ENCODE measurements around the gene MYOCD.

Gene MYOCD

DNA sequence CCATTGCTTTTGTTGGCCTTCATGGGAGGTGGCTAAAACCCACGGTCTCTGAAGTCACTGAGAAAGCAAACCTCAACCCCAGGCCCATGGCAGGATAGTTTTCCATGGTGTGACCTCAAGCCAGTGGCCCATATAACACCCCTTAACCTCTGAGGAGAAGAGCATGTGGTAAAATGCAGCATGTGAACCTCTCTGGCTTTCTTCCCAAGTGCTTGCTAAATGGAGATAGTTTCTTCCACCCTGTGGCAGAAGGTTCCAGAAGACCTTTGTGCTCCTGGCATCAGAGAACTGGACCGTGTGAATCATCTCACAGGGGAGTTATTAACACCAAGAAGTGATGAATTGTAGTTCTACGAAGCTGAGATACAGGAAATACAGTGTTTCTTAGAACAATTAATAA is 47.3 kb downstream of the MYOCD start:
- DNase-seq (ENCODE audit: low read depth in 2 of 2): no peak

GRCh38 chr17:12719948-12720347 is 54.3 kb downstream of the MYOCD start:
- DNase-seq (ENCODE audit: low read depth in 2 of 2): no peak

DNA sequence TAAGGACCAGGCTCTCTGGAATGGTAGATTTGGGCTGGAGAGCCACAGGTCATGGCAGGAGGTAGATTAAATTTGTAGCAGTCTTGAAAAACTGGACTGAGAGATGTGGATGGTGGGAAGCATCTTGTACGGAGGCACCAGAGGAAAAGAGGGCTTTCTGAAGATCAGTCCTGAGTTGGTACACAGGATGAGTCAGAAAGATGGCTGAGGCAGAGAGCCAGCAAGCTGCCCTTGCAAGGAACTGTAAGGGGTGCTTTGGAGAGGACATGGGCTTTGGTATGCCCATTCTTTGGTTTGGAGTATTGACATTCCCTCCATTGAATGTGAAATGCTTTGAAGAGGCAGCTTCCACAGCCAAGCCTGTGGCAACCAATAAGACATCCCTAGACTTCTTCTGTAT is 55.9 kb downstream of the MYOCD start:
- no peak for DNase-seq (ENCODE audit: low read depth in 2 of 2)

DNA sequence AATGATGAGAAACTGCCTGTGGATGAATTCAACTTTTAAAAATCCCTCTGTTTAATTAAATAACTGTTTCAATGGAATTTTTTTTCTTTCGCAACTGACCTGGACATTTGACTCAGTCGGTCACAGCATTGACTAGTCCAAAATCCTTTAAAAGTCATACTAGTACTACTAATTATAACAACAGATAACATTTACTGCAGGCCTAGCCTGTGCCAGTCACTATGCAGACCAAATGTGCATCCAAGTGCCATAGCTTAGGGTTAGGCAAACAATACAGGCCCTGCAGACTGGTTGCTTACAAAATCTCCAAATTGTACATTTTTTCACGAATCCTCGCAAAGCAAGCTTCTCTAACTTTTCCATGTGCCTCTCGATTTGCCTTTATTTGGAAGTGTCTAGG is 56.6 kb downstream of the MYOCD start:
- no peak for DNase-seq (ENCODE audit: low read depth in 2 of 2)

- DNase-seq (ENCODE audit: low read depth in 2 of 2): no peak
Observed at GRCh38 chr17:12726131-12726530, 60.4 kb downstream of the MYOCD start.

DNA sequence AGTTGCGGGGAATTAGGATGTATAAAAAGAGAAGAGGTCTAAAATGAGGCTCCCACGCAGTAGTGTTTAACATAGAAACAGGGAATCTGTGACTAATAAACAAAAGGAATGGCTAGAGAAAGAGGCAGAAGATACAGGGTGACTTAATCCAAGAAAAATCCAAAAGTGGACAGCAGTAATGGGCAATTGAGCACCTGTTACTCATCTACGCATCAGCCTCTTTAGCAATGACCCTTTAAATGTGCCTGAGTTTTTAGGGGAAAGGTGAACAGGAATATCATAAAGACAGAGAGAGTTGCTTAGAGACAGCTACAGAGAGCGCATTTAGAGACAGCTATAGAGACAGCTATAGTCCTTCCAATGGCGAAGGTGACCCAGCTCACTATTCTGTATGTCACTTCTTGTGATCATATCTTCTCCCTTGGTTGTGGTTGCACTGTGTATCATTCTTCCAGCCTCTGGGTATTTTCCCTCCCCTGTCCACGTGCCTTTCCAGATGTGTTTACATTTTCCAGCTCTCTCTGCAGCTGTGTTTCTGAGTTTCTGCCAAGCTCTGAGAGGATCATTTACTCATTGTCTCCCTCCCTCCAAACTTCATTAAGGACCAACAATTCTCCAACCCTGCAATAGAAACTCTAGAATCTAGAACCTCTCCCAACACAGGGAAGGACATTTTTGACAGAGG is 61.5 kb downstream of the MYOCD start:
- no peak for DNase-seq (ENCODE audit: low read depth in 2 of 2)

DNA sequence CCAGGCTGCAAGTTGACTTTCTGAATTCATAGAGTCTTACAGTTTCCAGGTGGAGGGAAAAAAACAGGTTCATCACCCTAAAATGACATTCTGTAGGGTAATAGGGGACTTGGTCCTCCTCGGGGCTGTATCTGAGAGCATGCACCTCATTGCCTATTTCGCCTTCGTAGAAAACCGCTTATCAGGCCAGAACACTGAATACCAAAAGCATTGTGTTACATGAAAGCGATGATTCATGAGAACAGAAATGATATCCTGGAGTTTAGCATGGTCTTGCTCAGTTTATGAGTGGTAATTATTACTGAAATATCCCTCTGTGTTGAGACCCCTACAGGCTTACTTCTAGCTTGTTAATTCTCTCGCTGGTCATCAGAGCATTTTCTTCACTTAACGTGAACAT is 62.2 kb downstream of the MYOCD start:
- DNase-seq (ENCODE audit: low read depth in 2 of 2): no peak

DNA sequence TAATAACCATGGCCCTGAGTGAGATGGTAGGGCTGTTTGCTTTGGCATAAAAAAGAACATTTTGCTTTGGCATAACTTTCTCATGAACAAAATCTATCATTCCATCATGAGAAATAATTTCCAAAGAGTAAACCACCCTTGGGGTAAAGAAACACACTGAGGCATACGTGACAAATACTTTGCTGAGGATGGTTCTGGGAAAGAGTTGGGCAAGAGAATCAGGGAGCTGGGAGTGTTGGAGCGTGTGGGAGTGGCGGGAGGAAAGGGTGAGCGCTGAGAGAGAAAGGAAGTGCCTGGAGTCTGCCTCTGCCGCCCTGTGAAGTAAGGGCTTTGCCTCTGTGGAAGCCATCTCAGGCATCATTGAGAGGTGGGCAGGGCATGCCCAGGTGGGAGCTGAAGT is 63.4 kb downstream of the MYOCD start:
- DNase-seq (ENCODE audit: low read depth in 2 of 2): no peak

DNA sequence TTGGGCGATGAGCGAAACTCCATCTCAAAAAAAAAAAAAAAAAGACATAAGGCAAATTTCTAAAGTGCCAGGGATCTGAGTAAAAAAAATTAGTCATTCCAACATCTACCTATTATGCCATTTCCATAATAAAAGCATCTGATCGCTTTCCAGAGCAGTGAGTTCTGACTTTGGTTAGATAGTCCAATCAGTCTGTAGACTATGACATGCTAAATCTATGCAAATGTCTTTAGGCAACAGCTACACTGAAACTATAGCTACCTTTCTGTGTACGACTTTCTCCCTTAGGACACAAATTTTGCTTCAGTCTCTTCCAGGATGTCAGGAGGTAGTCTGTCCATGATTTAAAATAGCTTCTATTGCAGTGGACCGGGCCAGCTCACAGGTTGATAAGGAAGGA is 64.7 kb downstream of the MYOCD start:
- no peak for DNase-seq (ENCODE audit: low read depth in 2 of 2)

DNA sequence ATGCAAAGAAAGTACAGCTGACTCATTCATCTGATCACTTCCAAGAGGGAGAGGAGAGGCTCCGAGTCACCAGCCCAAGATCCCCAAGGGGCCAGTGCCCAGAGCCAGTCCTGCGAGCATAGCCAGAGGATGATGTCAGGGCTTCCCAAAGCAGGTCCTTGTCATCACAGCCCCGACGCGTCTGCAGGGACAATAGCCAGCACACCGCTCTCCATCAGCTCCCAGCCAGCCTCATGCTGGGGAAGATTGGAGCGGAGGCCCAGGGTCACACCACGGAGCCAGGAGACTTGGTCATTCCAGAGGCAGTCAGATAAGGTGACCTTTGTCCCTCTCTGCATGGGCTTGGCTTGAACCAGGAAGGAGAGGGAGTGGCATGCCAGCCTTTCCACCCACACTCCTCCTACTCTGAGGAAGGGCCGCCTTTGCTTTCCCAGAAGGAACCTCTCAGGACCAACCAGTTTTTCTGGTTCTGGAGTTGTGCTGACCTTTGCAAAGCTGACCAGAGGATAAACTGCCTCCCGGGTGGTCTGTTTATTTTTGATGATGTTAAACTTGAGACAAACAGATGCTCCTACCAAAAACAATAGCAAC is 65.3 kb downstream of the MYOCD start:
- no peak for DNase-seq (ENCODE audit: low read depth in 2 of 2)

DNA sequence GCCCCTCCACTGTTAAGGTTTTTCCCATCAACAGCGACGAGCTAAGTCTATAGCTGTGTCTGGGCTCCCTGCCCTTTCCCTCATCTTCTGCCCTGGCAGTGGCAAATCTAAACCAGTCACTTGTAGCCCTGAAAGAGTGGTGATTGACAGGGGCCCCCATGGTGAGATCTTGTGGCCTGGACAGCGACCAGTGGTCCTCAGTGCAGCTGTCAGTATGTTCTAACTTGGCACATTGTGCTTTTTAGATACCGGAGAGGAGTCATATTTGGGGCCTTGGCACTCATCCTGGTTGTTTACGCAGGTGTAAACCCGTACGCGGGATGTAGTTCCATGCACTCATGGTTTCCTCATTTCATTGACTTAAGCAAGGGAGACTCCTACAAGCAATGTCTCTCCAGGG is 66.1 kb downstream of the MYOCD start:
- DNase-seq (ENCODE audit: low read depth in 2 of 2): no peak

DNA sequence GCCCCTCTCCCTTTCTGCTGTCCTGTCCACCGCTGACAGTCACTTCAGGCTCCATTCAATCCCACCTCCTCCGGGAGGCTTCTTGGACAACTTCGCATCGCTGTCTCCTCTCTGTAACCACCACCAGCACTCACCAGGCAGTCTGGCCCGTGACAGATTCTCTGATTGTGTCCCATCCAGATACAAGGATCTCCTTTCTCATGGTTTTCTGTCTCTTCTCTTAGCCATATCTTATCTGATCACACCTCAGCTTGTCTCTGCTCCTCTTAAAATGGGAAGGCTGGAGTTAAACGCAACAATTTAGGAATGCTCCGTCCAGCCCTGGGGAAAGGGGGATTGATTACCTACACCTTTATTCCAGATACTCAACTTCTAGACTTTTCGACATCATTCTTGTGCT is 66.7 kb downstream of the MYOCD start:
- DNase-seq (ENCODE audit: low read depth in 2 of 2): no peak

DNA sequence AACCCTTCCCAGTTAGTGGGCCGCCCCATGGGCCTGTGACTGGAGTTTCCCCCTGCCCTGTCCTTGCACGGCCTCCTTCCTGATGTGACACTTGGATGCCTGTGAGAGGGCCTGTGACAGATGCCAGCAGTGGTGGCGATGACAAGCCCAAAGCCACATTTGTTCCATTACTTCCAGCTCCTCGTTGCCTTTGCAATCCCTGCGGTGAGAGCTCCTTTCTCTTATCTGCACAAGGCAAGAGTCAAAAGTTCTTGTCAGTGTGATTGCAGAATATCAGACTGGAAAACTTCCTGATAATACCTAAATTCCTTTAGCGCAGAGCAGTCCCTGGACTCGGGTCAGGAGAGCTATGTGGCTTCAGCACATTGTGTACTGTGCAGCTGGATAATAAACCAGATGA is 69.2 kb downstream of the MYOCD start:
- DNase-seq (ENCODE audit: low read depth in 2 of 2): no peak

GRCh38 chr17:12735517-12735916 is 69.8 kb downstream of the MYOCD start:
- DNase-seq (ENCODE audit: low read depth in 2 of 2): no peak

DNA sequence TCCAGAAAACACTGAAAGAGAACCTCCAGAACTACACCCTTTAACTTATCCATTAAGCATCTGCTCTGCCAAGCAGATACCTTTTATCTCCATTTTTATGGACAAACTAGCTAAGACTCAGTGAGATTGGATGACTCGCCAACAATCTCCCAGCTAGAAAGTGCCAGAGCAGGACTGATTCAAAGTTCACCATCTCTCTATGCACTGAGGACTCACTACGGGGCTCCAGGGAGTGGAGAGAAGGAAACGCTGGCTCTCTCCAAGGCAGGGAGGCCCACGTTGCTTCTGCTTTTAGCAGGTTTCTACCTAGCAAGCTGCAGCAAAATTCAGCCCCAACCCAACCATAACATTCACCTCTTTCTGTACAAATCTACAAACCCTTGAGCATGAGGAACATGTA is 70.8 kb downstream of the MYOCD start:
- DNase-seq (ENCODE audit: low read depth in 2 of 2): no peak

DNA sequence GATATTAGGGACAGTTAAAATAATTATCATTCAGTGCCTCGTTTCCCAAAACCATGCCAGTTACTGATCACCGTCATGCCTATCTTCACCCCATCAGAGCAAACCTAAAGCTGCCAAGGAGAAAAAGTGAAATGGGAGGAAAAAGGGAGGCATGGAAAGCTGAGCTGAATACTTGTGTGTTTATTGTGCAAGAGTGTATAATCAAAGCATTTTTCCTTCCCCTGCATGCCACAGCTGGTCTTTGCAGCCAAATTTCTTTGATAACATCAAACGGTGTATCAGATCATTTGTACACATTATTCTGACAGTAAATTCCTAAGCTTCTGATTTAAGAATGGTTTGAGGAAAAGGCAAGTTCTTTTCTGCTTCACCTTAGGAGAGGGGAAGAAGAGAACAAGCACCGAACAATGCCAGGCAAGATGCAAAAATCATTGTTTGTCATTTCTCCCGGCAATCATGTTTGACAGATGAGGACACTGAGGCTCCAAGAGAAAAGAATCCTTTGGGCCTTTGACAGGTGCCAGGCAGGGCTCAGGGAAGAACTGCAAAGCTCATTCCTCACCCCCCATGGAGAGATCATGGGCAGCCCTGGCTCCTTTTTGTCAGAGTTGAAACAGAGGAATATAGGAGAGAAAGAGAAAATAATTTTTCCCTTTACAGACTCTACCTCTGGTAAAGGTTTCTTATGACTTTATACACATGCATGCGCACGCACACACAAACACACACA is 72.2 kb downstream of the MYOCD start:
- no peak for DNase-seq (ENCODE audit: low read depth in 2 of 2)

DNA sequence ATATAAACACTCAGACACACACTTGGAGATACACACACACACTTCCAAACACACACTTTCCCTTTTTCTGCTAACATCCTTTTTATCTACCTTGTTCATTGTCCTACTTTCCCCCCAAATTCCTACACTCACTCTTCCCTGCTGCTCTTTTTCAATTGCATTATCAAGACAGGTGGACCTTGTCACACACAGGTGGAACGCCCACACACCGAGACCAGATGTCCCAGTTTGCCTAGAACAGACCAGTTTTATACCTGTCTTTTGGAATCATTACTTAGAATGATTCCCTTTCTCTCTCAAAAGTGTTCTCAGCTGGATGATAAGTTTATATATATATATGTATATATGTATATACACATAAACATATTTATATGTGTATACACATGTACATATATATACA is 72.9 kb downstream of the MYOCD start:
- no peak for DNase-seq (ENCODE audit: low read depth in 2 of 2)

DNA sequence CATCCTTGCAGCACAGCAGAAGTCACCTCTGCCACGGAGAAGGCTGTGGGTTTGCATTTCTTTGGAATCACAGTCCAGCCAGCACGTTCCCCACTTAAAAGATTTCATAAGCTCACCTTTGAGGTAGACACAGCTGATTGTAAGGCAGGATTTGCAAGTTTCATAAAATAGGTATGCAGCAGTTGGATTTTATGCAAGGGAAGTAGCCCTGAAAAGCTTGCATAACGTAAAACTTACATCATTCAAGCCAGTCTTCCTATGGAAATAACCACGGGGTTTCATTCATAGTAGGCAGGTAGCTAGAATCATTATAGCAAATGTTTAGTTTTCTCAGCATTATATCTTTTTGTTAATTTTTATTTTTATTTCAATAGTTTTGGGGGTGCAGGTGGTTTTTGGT is 73.8 kb downstream of the MYOCD start:
- no peak for DNase-seq (ENCODE audit: low read depth in 2 of 2)

DNA sequence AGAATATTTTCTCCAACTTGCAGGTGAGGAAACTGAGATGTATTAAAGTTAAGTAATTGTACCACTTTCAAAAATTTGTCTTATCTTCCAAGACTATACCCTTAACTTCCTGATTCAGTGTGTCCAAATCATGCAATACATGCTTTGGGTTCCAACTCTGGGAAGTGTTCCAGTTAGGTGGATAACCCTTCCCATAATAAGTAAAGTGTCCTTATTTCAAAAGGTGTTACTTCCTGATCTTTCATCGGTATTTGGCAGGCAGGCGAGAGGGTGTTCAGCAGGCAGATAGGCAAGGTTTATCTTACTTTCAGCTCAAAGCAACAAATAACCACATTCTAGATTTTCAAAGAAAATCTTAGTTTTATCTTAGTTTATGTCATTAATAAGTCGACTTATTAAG is 77.4 kb downstream of the MYOCD start:
- no peak for DNase-seq (ENCODE audit: low read depth in 2 of 2)

DNA sequence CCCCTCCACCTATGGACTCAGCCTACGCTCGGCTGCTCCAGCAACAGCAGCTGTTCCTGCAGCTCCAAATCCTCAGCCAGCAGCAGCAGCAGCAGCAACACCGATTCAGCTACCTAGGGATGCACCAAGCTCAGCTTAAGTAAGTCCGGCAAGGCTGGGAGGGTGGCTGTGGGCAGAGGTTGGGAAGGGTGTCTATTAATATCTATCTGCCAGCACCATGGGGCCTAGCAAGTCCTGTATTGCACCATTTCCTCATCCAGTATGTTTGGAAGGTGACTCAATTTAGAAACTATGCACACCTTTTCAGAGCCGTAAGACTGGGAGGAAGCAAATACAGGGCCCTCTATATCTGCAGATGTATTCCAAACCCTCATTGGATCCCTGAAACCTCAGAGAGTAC is 78.6 kb downstream of the MYOCD start:
- DNase-seq (ENCODE audit: low read depth in 2 of 2): no peak

GRCh38 chr17:12744786-12745185 is 79.1 kb downstream of the MYOCD start:
- no peak for DNase-seq (ENCODE audit: low read depth in 2 of 2)

GRCh38 chr17:12745486-12745885 is 79.8 kb downstream of the MYOCD start:
- no peak for DNase-seq (ENCODE audit: low read depth in 2 of 2)

- no peak for DNase-seq (ENCODE audit: low read depth in 2 of 2)
Observed at GRCh38 chr17:12756786-12757185, 91.1 kb downstream of the MYOCD start.
